ENCODE data around the gene ANKRD44. TPM values are rescaled to one million over a fixed set of nuclear protein-coding genes. Genes with fewer than 3 reads are reported as not detected.

ANKRD44 gene
- total and polyA plus RNA-seq, 12 donors, result 1.1 to 20.1 (median 6.9) TPM

- ATAC-seq, result peak in 1 of 8 donors; percentile 62
- no peaks in the 10 kb centered on the region for H3K9me3 ChIP-seq
- no peak overlapping the region for H3K27ac ChIP-seq
- H3K4me1 ChIP-seq, result peaks cover 0 to 13% (median 0%) of the 10 kb centered on the region in 9 donors
- DNase-seq, result no peak
- no peaks in the 10 kb centered on the region for H3K36me3 ChIP-seq
- 42 to 48% methylated on average over 7 of the region's 7 CpGs for WGBS, 2 donors
- no peaks in the 10 kb centered on the region for H3K27me3 ChIP-seq
- TF ChIP-seq, protein P1, sequence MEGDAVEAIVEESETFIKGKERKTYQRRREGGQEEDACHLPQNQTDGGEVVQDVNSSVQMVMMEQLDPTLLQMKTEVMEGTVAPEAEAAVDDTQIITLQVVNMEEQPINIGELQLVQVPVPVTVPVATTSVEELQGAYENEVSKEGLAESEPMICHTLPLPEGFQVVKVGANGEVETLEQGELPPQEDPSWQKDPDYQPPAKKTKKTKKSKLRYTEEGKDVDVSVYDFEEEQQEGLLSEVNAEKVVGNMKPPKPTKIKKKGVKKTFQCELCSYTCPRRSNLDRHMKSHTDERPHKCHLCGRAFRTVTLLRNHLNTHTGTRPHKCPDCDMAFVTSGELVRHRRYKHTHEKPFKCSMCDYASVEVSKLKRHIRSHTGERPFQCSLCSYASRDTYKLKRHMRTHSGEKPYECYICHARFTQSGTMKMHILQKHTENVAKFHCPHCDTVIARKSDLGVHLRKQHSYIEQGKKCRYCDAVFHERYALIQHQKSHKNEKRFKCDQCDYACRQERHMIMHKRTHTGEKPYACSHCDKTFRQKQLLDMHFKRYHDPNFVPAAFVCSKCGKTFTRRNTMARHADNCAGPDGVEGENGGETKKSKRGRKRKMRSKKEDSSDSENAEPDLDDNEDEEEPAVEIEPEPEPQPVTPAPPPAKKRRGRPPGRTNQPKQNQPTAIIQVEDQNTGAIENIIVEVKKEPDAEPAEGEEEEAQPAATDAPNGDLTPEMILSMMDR (IDR thresholded peaks at IDR 0.05), result no peak
- intact Hi-C loops (cut with DNase I), result no loop called here
- H3K4me3 ChIP-seq, result no peak overlapping the region
Measured at GRCh38 chr2:197339496-197340220, 29.1 kb upstream of the ANKRD44 start.

- TF ChIP-seq, protein P1 (IDR thresholded peaks at IDR 0.05), result no peak
- no peak for DNase-seq
- Histone ChIP-seq H3K36me3 (no peaks in the 10 kb centered on the region), H3K9me3 (no peaks in the 10 kb centered on the region), H3K4me3 (no peak overlapping the region), H3K27me3 (no peaks in the 10 kb centered on the region), H3K27ac (no peak overlapping the region), H3K4me1 (peaks cover 0 to 13% (median 0%) of the 10 kb centered on the region in 9 donors)
- no peak for ATAC-seq
- WGBS, 2 donors, result 77 to 82% methylated on average over 8 of the region's 8 CpGs
- intact Hi-C loops (cut with DNase I), result no loop called here
Measured at GRCh38 chr2:197339016-197339415, 28.4 kb upstream of the ANKRD44 start.

- Histone ChIP-seq H3K36me3 (no peaks in the 10 kb centered on the region), H3K4me1 (peaks cover 0 to 4% (median 0%) of the 10 kb centered on the region in 9 donors), H3K27ac (no peak overlapping the region), H3K9me3 (no peaks in the 10 kb centered on the region), H3K27me3 (no peaks in the 10 kb centered on the region), H3K4me3 (no peak overlapping the region)
- no peak for DNase-seq
- TF ChIP-seq, protein P1 (IDR thresholded peaks at IDR 0.05), result no peak
- intact Hi-C loops (cut with DNase I), result no loop called here
- ATAC-seq, result no peak
- 86 to 91% methylated on average over 2 of the region's 2 CpGs for WGBS, 2 donors
Measured at GRCh38 chr2:197332641-197333040, 22.1 kb upstream of the ANKRD44 start.

GRCh38 chr2:197328461-197328860 lies 17.9 kb upstream of the ANKRD44 start:
- no peaks in the 10 kb centered on the region for H3K36me3 ChIP-seq
- intact Hi-C loops (cut with DNase I), result no loop called here
- TF ChIP-seq, protein P1 (IDR thresholded peaks at IDR 0.05), result no peak
- no peak overlapping the region for H3K4me3 ChIP-seq
- H3K27me3 ChIP-seq, result peaks cover 0 to 1% (median 0%) of the 10 kb centered on the region in 7 donors
- peaks cover 0 to 12% (median 0%) of the 10 kb centered on the region in 9 donors for H3K4me1 ChIP-seq
- H3K9me3 ChIP-seq, result no peaks in the 10 kb centered on the region
- DNase-seq (no peak), ATAC-seq (no peak)
- H3K27ac ChIP-seq, result no peak overlapping the region
- 82 to 84% methylated on average over 5 of the region's 5 CpGs for WGBS, 2 donors
